GM23248 (cell line): ENCODE results near the gene NGEF.

Experiments
- EZH2 ChIP-seq: fragments of 200-600 bp; sonication (generic); IDR thresholded peaks from 2 replicates; pipeline ENCODE4 v1.6.1; 2018; ENCODE audit warnings: antibody characterized with exemption, mild to moderate bottlenecking; ENCODE audit not compliant: insufficient read depth, poor library complexity, severe bottlenecking
- EZH2phosphoT487 ChIP-seq: fragments of 200-600 bp; sonication (generic); IDR thresholded peaks from 2 replicates; pipeline ENCODE4 v1.6.1; 2018; ENCODE audit warnings: antibody characterized with exemption, moderate library complexity, mild to moderate bottlenecking, low read depth; ENCODE audit not compliant: insufficient read depth

DNA sequence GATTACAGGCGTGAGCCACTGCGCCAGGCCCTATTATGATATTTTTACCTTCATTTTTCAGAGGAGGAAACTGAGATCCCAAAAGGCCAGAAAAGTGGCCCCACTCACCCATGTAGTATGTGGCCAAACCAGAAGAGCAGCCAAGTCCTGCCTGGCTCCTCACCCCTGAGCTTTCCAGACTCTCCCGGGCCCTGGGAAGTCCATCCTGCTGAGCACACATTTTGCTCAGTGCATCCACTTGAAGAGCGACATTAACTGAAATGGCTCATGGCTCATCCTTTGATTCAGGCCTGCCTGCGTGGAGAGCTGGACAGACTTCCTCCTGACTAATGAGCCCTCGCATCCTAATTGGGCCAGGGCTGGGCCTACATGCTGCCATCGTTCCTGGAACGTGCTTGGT is 9.5 kb upstream of the NGEF start:
- TF ChIP-seq EZH2, result no peak
- no peak for TF ChIP-seq EZH2phosphoT487
